H1 (cell line): Measurements from ENCODE around the gene SPATA13. TPM values are rescaled to one million over a fixed set of nuclear protein-coding genes. Genes with fewer than 3 reads are reported as not detected.

Source experiments
- CHD2 ChIP-seq: IDR thresholded peaks from 2 replicates; pipeline ENCODE4 v1.6.1; 2012; ENCODE audit warnings: low read length, improper control_type of control experiment
- CREB1 ChIP-seq: IDR thresholded peaks from 2 replicates; pipeline ENCODE4 v1.6.1; 2012; ENCODE audit warnings: inconsistent platforms
- GTF2F1 ChIP-seq: IDR thresholded peaks from 2 replicates; pipeline ENCODE4 v1.6.1; 2012; ENCODE audit warnings: low read depth, low read length, improper control_type of control experiment, borderline replicate concordance
- NANOG ChIP-seq: IDR thresholded peaks from 2 replicates; pipeline ENCODE4 v1.6.1; 2011; ENCODE audit warnings: low read length, low read depth, mild to moderate bottlenecking, inconsistent platforms; ENCODE audit not compliant: insufficient read depth, poor library complexity, severe bottlenecking
- POU5F1 ChIP-seq: IDR thresholded peaks from 2 replicates; pipeline ENCODE4 v1.6.1; 2011; ENCODE audit warnings: low read depth, mild to moderate bottlenecking, low read length, moderate library complexity
- polyA plus RNA-seq, 7 experiments: library from polyadenylated mRNA; depleted of rRNA in 3 of 7; stranded (reverse) in 5 of 7; unstranded in 2 of 7; fragments of >200 nt in 5 of 7; fragments of 200-250 nt in 2 of 7; gene quantifications; 1 replicate in 5 of 7; 2 replicates in 1 of 7; 4 replicates in 1 of 7; pipeline versions ENCODE4 v1.2.1 to v1.2.3, GENCODE V29; 2011 to 2013; ENCODE audit warnings: missing spikeins in 2 of 7, mixed read lengths in 2 of 7
- total RNA-seq: library from RNA; stranded (reverse); fragmentation: NEBNext Ultra II Directional; extraction: Animal tissue kit (Norgen Biotek cat#: 25700); gene quantifications from 2 replicates; pipeline ENCODE4 v1.2.1, GENCODE V29; 2021

SPATA13 gene
- total and polyA plus RNA-seq, 2 of the 8 experiments (the other 6 are each of a cell fraction or from before 2014, with no cell fraction given) = 12.6 to 30.9 TPM

DNA sequence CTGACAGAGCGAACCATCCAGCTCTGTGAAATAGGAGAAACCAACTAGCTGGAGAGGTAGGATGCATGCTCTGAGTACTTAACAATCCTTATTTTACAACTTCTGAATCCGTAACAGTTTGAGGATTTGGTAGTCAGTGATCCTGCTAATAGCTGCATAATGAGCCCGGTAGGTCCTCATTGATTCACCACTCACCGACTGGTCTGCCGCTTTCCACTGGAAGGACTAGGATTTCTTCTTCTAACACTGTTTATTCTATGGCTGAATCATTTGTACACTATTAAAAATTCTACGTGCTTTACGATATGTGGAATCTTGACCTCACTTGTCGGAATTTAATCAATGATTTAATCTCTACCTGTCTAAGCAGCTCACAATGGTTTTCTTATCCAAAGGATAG is 33.9 kb downstream of the SPATA13 start (continued):
- no peak for TF ChIP-seq POU5F1
- TF ChIP-seq CHD2 = no peak
- no peak for TF ChIP-seq GTF2F1
- no peak for TF ChIP-seq NANOG
- no peak for TF ChIP-seq CREB1
